ENCODE data around the gene INHBE.
"Not testable (repeated sequence)": the region's sequence is repeated elsewhere in the genome, so short reads cannot be mapped to it uniquely, and the experiment has no call there.

Gene INHBE

DNA sequence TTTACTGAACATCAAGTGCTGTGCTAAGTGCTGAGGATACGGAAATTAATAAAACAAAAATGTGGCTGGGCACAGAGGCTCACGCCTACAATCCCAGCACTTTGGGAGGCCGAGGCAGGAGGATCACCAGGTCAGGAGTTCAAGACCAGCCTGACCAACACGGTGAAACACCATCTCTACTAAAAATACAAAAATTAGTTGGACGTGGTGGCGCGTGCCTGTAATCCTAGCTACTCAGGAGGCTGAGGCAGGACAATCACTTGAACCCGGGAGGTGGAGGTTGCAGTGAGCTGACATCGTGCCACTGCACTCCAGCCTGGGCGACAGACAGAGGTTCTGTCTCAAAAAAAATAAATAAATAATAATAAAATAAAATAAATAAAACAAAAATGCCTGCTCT, 28.2 kb upstream of the INHBE start:
- not testable (repeated sequence) for H2AK5ac ChIP-seq (ENCODE audit: low read length, severe bottlenecking); H2AFZ ChIP-seq (ENCODE audit: low read depth, low read length); H4K8ac ChIP-seq (ENCODE audit: low read length); DNase-seq; H3K4ac ChIP-seq (ENCODE audit: low read depth in 1 of 2, low read length in 2 of 2); H3K9me3 ChIP-seq (ENCODE audit: control insufficient read depth, low read length); H3K23ac ChIP-seq (ENCODE audit: low read length in 2 of 2); H2BK12ac ChIP-seq (ENCODE audit: low read length in 2 of 2); H3K27ac ChIP-seq (ENCODE audit: low read length, poor library complexity, severe bottlenecking); H4K91ac ChIP-seq (ENCODE audit: low read length); H3K4me2 ChIP-seq (ENCODE audit: low read length, poor library complexity, severe bottlenecking); H3K9ac ChIP-seq (ENCODE audit: low read length); H3K27me3 ChIP-seq (ENCODE audit: control insufficient read depth in 1 of 2, insufficient read depth in 1 of 2, low read length in 2 of 2); H3K14ac ChIP-seq (ENCODE audit: low read length in 2 of 2); H3K18ac ChIP-seq (ENCODE audit: low read depth in 1 of 2, low read length in 2 of 2); H2BK15ac ChIP-seq (ENCODE audit: low read depth, poor library complexity, severe bottlenecking); H2BK5ac ChIP-seq (ENCODE audit: low read depth, low read length, poor library complexity, severe bottlenecking); H3K4me1 ChIP-seq (ENCODE audit: control insufficient read depth, insufficient read depth, low read depth, low read length); H3K4me3 ChIP-seq (ENCODE audit: insufficient read depth in 1 of 2, low read depth in 1 of 2, low read length in 2 of 2); H2BK120ac ChIP-seq (ENCODE audit: low read depth, low read length)
- peaks cover 12 to 18% of the 10 kb centered on the region in 2 experiments for H3K36me3 ChIP-seq (ENCODE audit: control insufficient read depth in 1 of 2, insufficient read depth in 2 of 2, low read depth in 1 of 2, low read length in 2 of 2)
- H3K79me1 ChIP-seq (replicated peaks; ENCODE audit: low read length, poor library complexity, severe bottlenecking) = peaks cover 24% of the 10 kb centered on the region
- 94% methylated on average over 8 of the region's 10 CpGs for WGBS

DNA sequence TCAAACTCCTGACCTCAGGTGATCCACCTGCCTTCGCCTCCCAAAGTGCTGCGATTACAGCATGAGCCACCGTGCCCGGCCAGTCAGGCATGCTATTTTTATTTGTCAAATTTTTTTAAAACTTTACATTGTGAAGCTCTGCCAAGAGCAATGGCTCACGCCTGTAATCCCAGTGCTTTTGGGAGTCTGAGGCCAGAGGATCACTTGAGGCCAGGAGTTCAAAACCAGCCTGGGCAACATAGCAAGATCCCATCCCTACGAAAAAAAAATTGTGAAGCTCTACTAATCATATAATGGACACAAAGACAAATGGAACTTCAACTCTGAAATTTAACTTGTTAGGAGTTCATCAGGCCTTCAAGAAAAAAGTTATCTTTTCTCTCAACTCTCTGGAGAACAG, 26.1 kb upstream of the INHBE start:
- no peak overlapping the region for H3K27ac ChIP-seq (ENCODE audit: low read length, poor library complexity, severe bottlenecking)
- H4K8ac ChIP-seq (ENCODE audit: low read length) = no peak overlapping the region
- peaks cover 6 to 10% of the 10 kb centered on the region in 2 experiments for H3K36me3 ChIP-seq (ENCODE audit: control insufficient read depth in 1 of 2, insufficient read depth in 2 of 2, low read depth in 1 of 2, low read length in 2 of 2)
- H3K18ac ChIP-seq (ENCODE audit: low read depth in 1 of 2, low read length in 2 of 2) = no peak overlapping the region
- DNase-seq = no peak
- H2AK5ac ChIP-seq (ENCODE audit: low read length, severe bottlenecking) = no peak overlapping the region
- H2BK120ac ChIP-seq (ENCODE audit: low read depth, low read length) = no peak overlapping the region
- WGBS = 89% methylated on average over 6 of the region's 6 CpGs
- no peak overlapping the region for H2AFZ ChIP-seq (ENCODE audit: low read depth, low read length)
- H3K4me1 ChIP-seq (ENCODE audit: control insufficient read depth, insufficient read depth, low read depth, low read length) = peaks cover 4% of the 10 kb centered on the region
- no peak overlapping the region for H2BK15ac ChIP-seq (ENCODE audit: low read depth, poor library complexity, severe bottlenecking)
- H3K9ac ChIP-seq (ENCODE audit: low read length) = peak overlapping the region; percentile 92
- no peak overlapping the region for H2BK5ac ChIP-seq (ENCODE audit: low read depth, low read length, poor library complexity, severe bottlenecking)
- H3K23ac ChIP-seq (ENCODE audit: low read length in 2 of 2) = no peak overlapping the region
- H4K91ac ChIP-seq (ENCODE audit: low read length) = no peak overlapping the region
- no peaks in the 10 kb centered on the region for H3K27me3 ChIP-seq (ENCODE audit: control insufficient read depth in 1 of 2, insufficient read depth in 1 of 2, low read length in 2 of 2)
- no peak overlapping the region for H3K14ac ChIP-seq (ENCODE audit: low read length in 2 of 2)
- H3K4me3 ChIP-seq (ENCODE audit: insufficient read depth in 1 of 2, low read depth in 1 of 2, low read length in 2 of 2) = peak overlapping the region in 1 of 2 experiments; percentile 88
- no peak overlapping the region for H2BK12ac ChIP-seq (ENCODE audit: low read length in 2 of 2)
- no peak overlapping the region for H3K4ac ChIP-seq (ENCODE audit: low read depth in 1 of 2, low read length in 2 of 2)
- H3K9me3 ChIP-seq (ENCODE audit: control insufficient read depth, low read length) = no peaks in the 10 kb centered on the region
- peaks cover 14% of the 10 kb centered on the region for H3K79me1 ChIP-seq (replicated peaks; ENCODE audit: low read length, poor library complexity, severe bottlenecking)
- no peak overlapping the region for H3K4me2 ChIP-seq (ENCODE audit: low read length, poor library complexity, severe bottlenecking)

DNA sequence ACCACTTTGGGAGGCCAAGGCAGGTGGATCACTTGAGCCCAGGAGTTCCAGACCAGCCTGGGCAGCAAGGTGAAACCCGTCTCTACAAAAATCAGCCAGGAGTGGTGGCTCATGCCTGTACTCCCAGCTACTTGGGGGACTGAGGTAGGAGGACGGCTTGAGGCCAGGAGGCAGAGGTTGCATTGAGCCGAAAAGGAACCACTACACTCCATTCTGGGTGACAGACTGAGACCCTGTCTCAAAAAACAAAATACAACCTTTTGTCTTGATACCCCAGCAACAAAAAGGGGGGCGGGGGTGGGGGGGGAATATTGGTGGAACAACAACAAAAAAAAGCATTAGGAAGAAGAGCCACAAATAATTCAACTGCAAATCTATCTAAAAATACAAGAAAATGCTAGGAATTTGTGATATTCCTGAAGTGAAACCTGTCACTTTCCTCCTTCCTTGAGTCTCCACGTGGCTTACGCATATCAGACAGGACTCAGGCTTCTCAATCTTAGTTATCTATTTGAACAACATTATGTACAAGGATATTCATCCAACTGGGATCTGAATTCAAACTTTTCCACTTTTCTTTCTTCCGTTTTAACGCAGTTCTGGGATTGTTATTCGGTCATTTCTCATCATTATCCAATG, 25.5 kb upstream of the INHBE start:
- no peak overlapping the region for H2AFZ ChIP-seq (ENCODE audit: low read depth, low read length)

DNA sequence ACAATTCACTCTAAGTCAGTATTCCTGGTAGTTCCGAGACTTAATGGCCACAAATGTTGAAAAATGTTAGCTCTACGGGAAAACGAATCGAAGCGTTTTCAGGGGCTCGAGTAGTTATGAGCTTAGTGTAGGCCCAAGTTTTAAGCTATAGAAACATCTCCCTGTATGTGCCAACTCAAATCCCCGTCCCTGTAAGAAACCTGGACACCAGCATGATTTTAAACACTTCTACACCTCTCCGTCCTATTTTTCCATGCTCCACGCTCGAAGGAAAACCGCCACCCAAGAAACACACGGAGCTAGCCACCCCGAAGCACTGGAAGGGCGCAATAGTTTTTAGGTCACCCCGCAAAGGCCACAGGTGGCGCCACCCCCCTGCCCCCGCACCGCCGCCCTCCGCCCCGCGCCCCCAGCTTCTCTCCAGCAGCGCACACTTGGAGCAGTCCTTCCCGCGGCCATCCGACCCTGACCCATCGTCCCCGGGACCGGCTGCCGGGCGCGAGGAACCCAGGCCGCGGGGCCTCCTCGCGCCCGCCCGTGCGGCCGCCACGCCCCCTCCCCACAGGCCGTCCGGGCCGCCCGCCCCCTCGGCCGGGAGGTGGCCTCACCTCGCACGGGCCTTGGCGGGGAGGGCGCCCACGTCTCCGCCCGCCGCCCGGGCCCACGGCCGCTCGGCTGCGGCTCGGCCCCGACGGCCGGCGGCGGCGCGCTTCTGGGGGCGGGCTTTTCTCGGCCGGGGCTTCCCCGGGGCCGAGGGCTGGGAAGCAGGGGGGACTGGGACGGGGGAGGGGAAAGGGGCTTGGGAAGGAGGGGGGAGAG, 24.8 kb upstream of the INHBE start:
- H3K14ac ChIP-seq (ENCODE audit: low read length in 2 of 2) = peak overlapping the region in 1 of 2 experiments; percentile 36
- H3K4me2 ChIP-seq (ENCODE audit: low read length, poor library complexity, severe bottlenecking) = peak overlapping the region; percentile 81
- peak; percentile 63 for DNase-seq
- peaks cover 4% of the 10 kb centered on the region for H3K4me1 ChIP-seq (ENCODE audit: control insufficient read depth, insufficient read depth, low read depth, low read length)
- peaks cover 6% of the 10 kb centered on the region for H3K79me1 ChIP-seq (replicated peaks; ENCODE audit: low read length, poor library complexity, severe bottlenecking)
- no peak overlapping the region for H2BK12ac ChIP-seq (ENCODE audit: low read length in 2 of 2)
- H3K4ac ChIP-seq (ENCODE audit: low read depth in 1 of 2, low read length in 2 of 2) = no peak overlapping the region
- H3K27ac ChIP-seq (ENCODE audit: low read length, poor library complexity, severe bottlenecking) = peak overlapping the region; percentile 78
- H4K8ac ChIP-seq (ENCODE audit: low read length) = peak overlapping the region; percentile 64
- no peaks in the 10 kb centered on the region for H3K9me3 ChIP-seq (ENCODE audit: control insufficient read depth, low read length)
- peak overlapping the region; percentile 75 to 80 for H3K18ac ChIP-seq (ENCODE audit: low read depth in 1 of 2, low read length in 2 of 2)
- WGBS = 2% methylated on average over 68 of the region's 74 CpGs
- H4K91ac ChIP-seq (ENCODE audit: low read length) = peak overlapping the region; percentile 50
- H2AFZ ChIP-seq (ENCODE audit: low read depth, low read length) = no peak overlapping the region
- peak overlapping the region; percentile 95 for H2BK120ac ChIP-seq (ENCODE audit: low read depth, low read length)
- no peak overlapping the region for H2AK5ac ChIP-seq (ENCODE audit: low read length, severe bottlenecking)
- H3K9ac ChIP-seq (ENCODE audit: low read length) = peak overlapping the region; percentile 92
- no peak overlapping the region for H3K23ac ChIP-seq (ENCODE audit: low read length in 2 of 2)
- H3K27me3 ChIP-seq (ENCODE audit: control insufficient read depth in 1 of 2, insufficient read depth in 1 of 2, low read length in 2 of 2) = no peaks in the 10 kb centered on the region
- peaks cover 3 to 4% of the 10 kb centered on the region in 2 experiments for H3K36me3 ChIP-seq (ENCODE audit: control insufficient read depth in 1 of 2, insufficient read depth in 2 of 2, low read depth in 1 of 2, low read length in 2 of 2)
- H2BK15ac ChIP-seq (ENCODE audit: low read depth, poor library complexity, severe bottlenecking) = peak overlapping the region; percentile 83
- peak overlapping the region; percentile 75 to 88 for H3K4me3 ChIP-seq (ENCODE audit: insufficient read depth in 1 of 2, low read depth in 1 of 2, low read length in 2 of 2)
- no peak overlapping the region for H2BK5ac ChIP-seq (ENCODE audit: low read depth, low read length, poor library complexity, severe bottlenecking)

More for the DNA sequence above, 25.5 kb upstream of the INHBE start:
- Histone ChIP-seq H3K79me1 (replicated peaks; ENCODE audit: low read length, poor library complexity, severe bottlenecking) (peaks cover 8% of the 10 kb centered on the region), H4K91ac (ENCODE audit: low read length) (no peak overlapping the region), H2BK12ac (ENCODE audit: low read length in 2 of 2) (no peak overlapping the region), H3K4ac (ENCODE audit: low read depth in 1 of 2, low read length in 2 of 2) (no peak overlapping the region), H4K8ac (ENCODE audit: low read length) (no peak overlapping the region), H3K36me3 (ENCODE audit: control insufficient read depth in 1 of 2, insufficient read depth in 2 of 2, low read depth in 1 of 2, low read length in 2 of 2) (peaks cover 3 to 6% of the 10 kb centered on the region in 2 experiments), H3K4me1 (ENCODE audit: control insufficient read depth, insufficient read depth, low read depth, low read length) (peaks cover 4% of the 10 kb centered on the region), H2BK120ac (ENCODE audit: low read depth, low read length) (no peak overlapping the region), H3K14ac (ENCODE audit: low read length in 2 of 2) (no peak overlapping the region), H2AK5ac (ENCODE audit: low read length, severe bottlenecking) (no peak overlapping the region), H3K4me3 (ENCODE audit: insufficient read depth in 1 of 2, low read depth in 1 of 2, low read length in 2 of 2) (peak overlapping the region in 1 of 2 experiments; percentile 88), H3K18ac (ENCODE audit: low read depth in 1 of 2, low read length in 2 of 2) (peak overlapping the region in 1 of 2 experiments; percentile 54), H3K27me3 (ENCODE audit: control insufficient read depth in 1 of 2, insufficient read depth in 1 of 2, low read length in 2 of 2) (no peaks in the 10 kb centered on the region), H3K23ac (ENCODE audit: low read length in 2 of 2) (no peak overlapping the region), H2BK5ac (ENCODE audit: low read depth, low read length, poor library complexity, severe bottlenecking) (no peak overlapping the region), H3K9me3 (ENCODE audit: control insufficient read depth, low read length) (no peaks in the 10 kb centered on the region), H3K27ac (ENCODE audit: low read length, poor library complexity, severe bottlenecking) (peak overlapping the region; percentile 78), H2BK15ac (ENCODE audit: low read depth, poor library complexity, severe bottlenecking) (no peak overlapping the region), H3K4me2 (ENCODE audit: low read length, poor library complexity, severe bottlenecking) (peak overlapping the region; percentile 81), H3K9ac (ENCODE audit: low read length) (peak overlapping the region; percentile 92)
- DNase-seq = no peak
- WGBS = 54% methylated on average over 7 of the region's 9 CpGs

All from mesenchymal stem cell (in vitro differentiated cells and primary cell).